GM23338 (cell line): ENCODE measurements around the gene ZBTB46. TPM values are rescaled to one million over a fixed set of nuclear protein-coding genes. Genes with fewer than 3 reads are reported as not detected.

Experiments
- ATAC-seq: fragments of 200-7000 bp; cut with Tn5 transposase; 3 replicates; pipeline ENCODE4 v1.9.1; 2020
- DNase-seq: peaks from one replicate; pipeline ENCODE4 v3.0.0-alpha.2; 2015; ENCODE audit warnings: low spot score
- H2AFZ ChIP-seq: fragments of 200-600 bp; sonication (generic); 2 replicates; pipeline ENCODE4 v1.8.0; 2016; ENCODE audit warnings: antibody characterized with exemption, mild to moderate bottlenecking, moderate library complexity
- H3F3A ChIP-seq: fragments of 200-600 bp; sonication (generic); replicated peaks from 2 replicates; pipeline ENCODE4 v1.8.0; 2017; ENCODE audit warnings: antibody characterized with exemption, mixed run types, low read depth
- H3K27ac ChIP-seq: fragments of 200-600 bp; sonication (generic); 2 replicates; pipeline ENCODE4 v1.6.1; 2016; ENCODE audit warnings: low read depth
- H3K27me3 ChIP-seq: fragments of 200-600 bp; sonication (generic); 2 replicates; pipeline ENCODE4 v1.8.0; 2016; ENCODE audit warnings: mild to moderate bottlenecking, mixed run types, moderate library complexity; ENCODE audit not compliant: insufficient read depth
- H3K36me3 ChIP-seq: fragments of 200-600 bp; sonication (generic); 2 replicates; pipeline ENCODE4 v1.8.0; 2016; ENCODE audit warnings: mild to moderate bottlenecking; ENCODE audit not compliant: insufficient read depth
- H3K4me1 ChIP-seq: fragments of 200-600 bp; sonication (generic); 2 replicates; pipeline ENCODE4 v1.8.0; 2016; ENCODE audit warnings: mild to moderate bottlenecking, moderate library complexity; ENCODE audit not compliant: insufficient read depth
- H3K4me2 ChIP-seq: fragments of 200-600 bp; sonication (generic); 2 replicates; pipeline ENCODE4 v1.7.1; 2017; ENCODE audit warnings: mixed run types
- H3K4me3 ChIP-seq: fragments of 200-600 bp; sonication (generic); 2 replicates; pipeline ENCODE4 v1.6.1; 2016; ENCODE audit warnings: mixed run types
- H3K79me2 ChIP-seq: fragments of 200-600 bp; sonication (generic); replicated peaks from 2 replicates; pipeline ENCODE4 v1.8.0; 2017; ENCODE audit warnings: mild to moderate bottlenecking; ENCODE audit not compliant: insufficient read depth
- H3K9me2 ChIP-seq: fragments of 200-600 bp; sonication (generic); 2 replicates; pipeline ENCODE4 v1.8.0; 2017; ENCODE audit not compliant: insufficient read depth
- H4K20me1 ChIP-seq: fragments of 200-600 bp; sonication (generic); replicated peaks from 2 replicates; pipeline ENCODE4 v1.8.0; 2017; ENCODE audit warnings: mild to moderate bottlenecking; ENCODE audit not compliant: insufficient read depth
- H3K27ac Mint-ChIP-seq: 2 replicates; pipeline ENCODE4 v1.8.0; 2020; ENCODE audit warnings: inconsistent platforms, mild to moderate bottlenecking, moderate library complexity, mixed read lengths
- H3K27me3 Mint-ChIP-seq: 3 replicates; pipeline ENCODE4 v1.8.0; 2022; ENCODE audit warnings: low read depth, mild to moderate bottlenecking, moderate library complexity, mixed read lengths, inconsistent platforms; ENCODE audit not compliant: insufficient read depth, poor library complexity
- H3K36me3 Mint-ChIP-seq: 3 replicates; pipeline ENCODE4 v1.8.0; 2021; ENCODE audit warnings: low read depth, mild to moderate bottlenecking, inconsistent platforms, moderate library complexity, mixed read lengths
- H3K4me1 Mint-ChIP-seq: 3 replicates; pipeline ENCODE4 v1.8.0; 2020; ENCODE audit warnings: mild to moderate bottlenecking, inconsistent platforms, mixed read lengths
- H3K4me3 Mint-ChIP-seq: 3 replicates; pipeline ENCODE4 v1.8.0; 2021; ENCODE audit warnings: moderate library complexity, mild to moderate bottlenecking, inconsistent platforms, mixed read lengths
- H3K9me3 Mint-ChIP-seq: 3 replicates; pipeline ENCODE4 v1.8.0; 2020; ENCODE audit warnings: moderate library complexity, mild to moderate bottlenecking, inconsistent platforms, mixed read lengths
- CREB1 ChIP-seq: fragments of 250-450 bp; sonication (Bioruptor Pico); IDR thresholded peaks from 2 replicates; pipeline ENCODE4 v1.5.0; 2020; ENCODE audit warnings: low read depth, mild to moderate bottlenecking, moderate library complexity
- EZH2phosphoT487 ChIP-seq: fragments of 200-600 bp; sonication (generic); IDR thresholded peaks from one replicate; pipeline ENCODE4 v1.8.1; 2018; ENCODE audit warnings: antibody characterized with exemption; ENCODE audit not compliant: unreplicated experiment
- NANOG ChIP-seq: IDR thresholded peaks from 2 replicates; pipeline ENCODE4 v1.6.1; 2016; ENCODE audit warnings: antibody characterized with exemption, borderline replicate concordance
- POLR2AphosphoS5 ChIP-seq: IDR thresholded peaks from 2 replicates; pipeline ENCODE4 v1.6.1; 2016; ENCODE audit warnings: antibody characterized with exemption, low read depth
- ZNF114 ChIP-seq: fragments of 250-450 bp; sonication (Bioruptor Pico); IDR thresholded peaks from 2 replicates; pipeline ENCODE4 v1.5.0; 2020; ENCODE audit warnings: mild to moderate bottlenecking, moderate library complexity
- ZNF331 ChIP-seq: fragments of 250-450 bp; sonication (Bioruptor Pico); IDR thresholded peaks from 2 replicates; pipeline ENCODE4 v1.5.0; 2020; ENCODE audit warnings: low read depth, mild to moderate bottlenecking, moderate library complexity
- ZNF462 ChIP-seq: fragments of 250-450 bp; sonication (Bioruptor Pico); IDR thresholded peaks from 2 replicates; pipeline ENCODE4 v1.5.0; 2020; ENCODE audit warnings: mild to moderate bottlenecking, moderate library complexity
- polyA plus RNA-seq: library from polyadenylated mRNA; unstranded; fragments of >200 nt; fragmentation: Nextera tagmentation; extraction: Ambion mirVana; gene quantifications from 2 replicates; pipeline ENCODE4 v1.2.1, GENCODE V29; 2016
- total RNA-seq: library from RNA; depleted of rRNA; stranded (reverse); fragments of >200 nt; shearing (Covaris generic); gene quantifications from 2 replicates; pipeline ENCODE4 v1.2.3, GENCODE V29; 2014
- TF ChIP-seq, protein P1 (sequence below): IDR thresholded peaks from one replicate; pipeline ENCODE4 v1.6.1; 2018; ENCODE audit warnings: antibody characterized with exemption; ENCODE audit not compliant: unreplicated experiment

Gene ZBTB46
- total and polyA plus RNA-seq, 2 experiments from 2014 or later = 3.2 to 26.9 TPM

GRCh38 chr20:63860325-63861051, 29.4 kb upstream of the ZBTB46 start (continued):
- TF ChIP-seq ZNF462 (CRISPR knock-in tag) (no peak), POLR2AphosphoS5 (no peak), ZNF114 (CRISPR knock-in tag) (no peak), ZNF331 (CRISPR knock-in tag) (no peak), NANOG (no peak)

- Histone ChIP-seq H3K36me3 (no peaks in the 10 kb centered on the region), H2AFZ (no peak overlapping the region), H3F3A (peaks cover 25% of the 10 kb centered on the region), H4K20me1 (no peaks in the 10 kb centered on the region), H3K27me3 (no peaks in the 10 kb centered on the region), H3K4me2 (peak overlapping the region; percentile 73), H3K27ac (peak overlapping the region; percentile 78), H3K9me2 (no peaks in the 10 kb centered on the region), H3K79me2 (peaks cover 6% of the 10 kb centered on the region; the same call in 1 of the 2 replicates), H3K4me3 (peak overlapping the region; percentile 37; the same call in 1 of the 2 replicates), H3K4me1 (peaks cover 55% of the 10 kb centered on the region)
- DNase-seq (no peak), ATAC-seq (no peak)
- peak overlapping the region; percentile 91 for H3K27ac Mint-ChIP-seq
- no peaks in the 10 kb centered on the region for H3K9me3 Mint-ChIP-seq
- H3K27me3 Mint-ChIP-seq = peaks cover 26% of the 10 kb centered on the region
- peak overlapping the region; percentile 49; the same call in 1 of the 3 replicates for H3K4me3 Mint-ChIP-seq
- H3K36me3 Mint-ChIP-seq = peaks cover 7% of the 10 kb centered on the region
- peaks cover 59% of the 10 kb centered on the region for H3K4me1 Mint-ChIP-seq
- TF ChIP-seq ZNF114 (CRISPR knock-in tag) = no peak
- no peak for TF ChIP-seq CREB1
- TF ChIP-seq EZH2phosphoT487 = no peak
- TF ChIP-seq, protein P1, sequence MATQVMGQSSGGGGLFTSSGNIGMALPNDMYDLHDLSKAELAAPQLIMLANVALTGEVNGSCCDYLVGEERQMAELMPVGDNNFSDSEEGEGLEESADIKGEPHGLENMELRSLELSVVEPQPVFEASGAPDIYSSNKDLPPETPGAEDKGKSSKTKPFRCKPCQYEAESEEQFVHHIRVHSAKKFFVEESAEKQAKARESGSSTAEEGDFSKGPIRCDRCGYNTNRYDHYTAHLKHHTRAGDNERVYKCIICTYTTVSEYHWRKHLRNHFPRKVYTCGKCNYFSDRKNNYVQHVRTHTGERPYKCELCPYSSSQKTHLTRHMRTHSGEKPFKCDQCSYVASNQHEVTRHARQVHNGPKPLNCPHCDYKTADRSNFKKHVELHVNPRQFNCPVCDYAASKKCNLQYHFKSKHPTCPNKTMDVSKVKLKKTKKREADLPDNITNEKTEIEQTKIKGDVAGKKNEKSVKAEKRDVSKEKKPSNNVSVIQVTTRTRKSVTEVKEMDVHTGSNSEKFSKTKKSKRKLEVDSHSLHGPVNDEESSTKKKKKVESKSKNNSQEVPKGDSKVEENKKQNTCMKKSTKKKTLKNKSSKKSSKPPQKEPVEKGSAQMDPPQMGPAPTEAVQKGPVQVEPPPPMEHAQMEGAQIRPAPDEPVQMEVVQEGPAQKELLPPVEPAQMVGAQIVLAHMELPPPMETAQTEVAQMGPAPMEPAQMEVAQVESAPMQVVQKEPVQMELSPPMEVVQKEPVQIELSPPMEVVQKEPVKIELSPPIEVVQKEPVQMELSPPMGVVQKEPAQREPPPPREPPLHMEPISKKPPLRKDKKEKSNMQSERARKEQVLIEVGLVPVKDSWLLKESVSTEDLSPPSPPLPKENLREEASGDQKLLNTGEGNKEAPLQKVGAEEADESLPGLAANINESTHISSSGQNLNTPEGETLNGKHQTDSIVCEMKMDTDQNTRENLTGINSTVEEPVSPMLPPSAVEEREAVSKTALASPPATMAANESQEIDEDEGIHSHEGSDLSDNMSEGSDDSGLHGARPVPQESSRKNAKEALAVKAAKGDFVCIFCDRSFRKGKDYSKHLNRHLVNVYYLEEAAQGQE = no peak
- no peak for TF ChIP-seq NANOG
- no peak for TF ChIP-seq ZNF331 (CRISPR knock-in tag)
Observed at GRCh38 chr20:63859166-63859699, 28.2 kb upstream of the ZBTB46 start.
